HG03175 (cell line): ENCODE results near the gene ADORA1.

ENCODE experiments used
- ATAC-seq: cut with Tn5 transposase; IDR thresholded peaks from one replicate; pipeline ENCODE4 v1.9.1; 2021; ENCODE audit warnings: mild to moderate bottlenecking, moderate library complexity; ENCODE audit not compliant: unreplicated experiment

ADORA1 gene

DNA sequence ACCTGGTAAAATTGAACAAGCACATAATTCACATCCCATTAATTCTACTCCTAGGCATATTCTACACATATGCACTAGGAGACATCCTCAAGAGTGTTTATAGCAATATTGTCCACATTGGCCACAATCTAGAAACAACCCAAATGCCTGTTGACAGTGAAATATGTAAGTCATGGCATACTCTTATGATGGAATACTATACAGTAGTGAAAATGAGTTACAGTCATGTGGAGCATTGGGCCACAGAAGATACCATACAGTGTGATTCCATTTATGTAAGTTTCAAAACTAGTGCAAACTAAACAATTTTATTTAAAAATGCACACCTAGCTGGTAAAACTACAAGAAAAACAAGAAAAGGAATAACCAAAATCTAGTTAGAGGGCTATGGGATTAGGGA, 82.8 kb downstream of the ADORA1 start:
- ATAC-seq, result no peak

DNA sequence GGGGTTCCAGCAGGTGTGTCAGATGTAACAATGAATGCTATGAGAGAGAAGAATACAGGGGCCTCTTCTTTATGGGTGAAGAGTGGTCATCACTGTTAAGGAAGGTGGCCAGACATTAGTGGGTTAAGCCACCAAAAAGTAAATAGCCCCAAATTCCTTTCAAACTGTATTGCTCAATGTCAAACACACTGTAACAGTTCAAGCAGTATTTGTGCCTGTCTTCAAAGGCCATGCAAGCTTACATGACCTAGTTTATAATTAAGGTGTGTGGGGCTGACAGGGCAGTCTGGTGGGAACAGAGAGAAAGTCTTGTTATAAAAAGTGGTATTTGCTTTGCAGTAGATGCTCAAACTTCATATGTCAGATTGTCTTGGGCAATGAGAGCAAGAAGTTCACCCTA, 83.5 kb downstream of the ADORA1 start:
- no peak for ATAC-seq

DNA sequence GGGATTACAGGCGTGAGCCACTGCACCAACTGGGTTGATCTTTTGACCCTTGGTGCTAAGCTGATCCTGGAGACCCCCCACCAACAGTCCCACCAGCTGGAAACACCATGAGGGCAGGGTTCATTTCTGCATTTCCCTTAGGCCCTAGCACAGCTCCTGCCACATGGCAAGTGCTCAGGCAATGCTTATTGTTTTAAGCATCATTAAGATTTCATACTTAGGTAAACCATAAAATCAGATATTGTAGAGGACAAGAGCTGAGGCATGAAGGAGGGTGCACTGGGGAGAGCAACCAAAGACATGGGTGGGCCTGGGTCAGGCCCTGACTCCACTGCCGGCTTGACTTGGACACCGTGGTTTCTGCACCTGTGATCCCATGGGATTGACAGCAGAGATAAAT, 84.3 kb downstream of the ADORA1 start:
- no peak for ATAC-seq

DNA sequence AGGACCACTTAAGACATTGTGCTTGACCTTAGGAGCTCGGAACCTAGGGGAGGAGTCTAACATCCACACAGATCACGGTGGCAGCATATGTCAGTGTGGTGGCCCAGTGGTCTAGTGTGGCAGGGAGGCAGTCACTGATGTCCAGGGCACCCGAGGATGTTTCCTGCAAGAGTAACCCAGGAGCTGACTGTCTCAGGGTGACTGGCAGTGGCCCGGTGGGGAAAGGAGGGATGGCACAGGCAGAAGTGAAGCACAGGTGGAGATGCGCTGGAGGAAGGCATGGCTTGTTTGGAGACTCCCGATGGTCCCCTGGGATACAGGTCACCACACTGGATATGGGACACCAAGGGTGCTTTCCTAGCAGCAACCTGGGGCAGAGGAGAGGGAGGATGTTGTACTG, 85.6 kb downstream of the ADORA1 start:
- no peak for ATAC-seq

- no peak for ATAC-seq
Observed at GRCh38 chr1:203214871-203215270, 87.3 kb downstream of the ADORA1 start.

DNA sequence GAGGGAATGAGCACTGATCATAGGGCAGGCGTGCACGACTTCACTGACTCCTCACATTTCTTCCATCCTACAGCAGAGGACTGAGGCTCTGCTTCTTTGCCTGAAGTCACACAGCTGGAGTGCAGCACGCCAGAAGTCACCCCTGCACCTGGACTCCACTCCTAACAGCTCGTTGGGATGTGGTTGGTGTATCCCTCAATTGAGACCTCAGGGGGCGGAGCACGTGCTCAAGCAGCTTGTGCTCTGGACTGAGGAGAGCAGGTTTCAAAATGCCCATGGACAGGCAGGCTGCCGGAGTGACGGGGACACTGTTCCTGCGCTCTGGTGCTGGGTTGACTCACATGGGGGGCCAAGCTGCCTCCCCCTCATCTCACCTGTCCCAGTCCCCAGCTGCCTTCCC, 88.0 kb downstream of the ADORA1 start:
- ATAC-seq, result no peak

DNA sequence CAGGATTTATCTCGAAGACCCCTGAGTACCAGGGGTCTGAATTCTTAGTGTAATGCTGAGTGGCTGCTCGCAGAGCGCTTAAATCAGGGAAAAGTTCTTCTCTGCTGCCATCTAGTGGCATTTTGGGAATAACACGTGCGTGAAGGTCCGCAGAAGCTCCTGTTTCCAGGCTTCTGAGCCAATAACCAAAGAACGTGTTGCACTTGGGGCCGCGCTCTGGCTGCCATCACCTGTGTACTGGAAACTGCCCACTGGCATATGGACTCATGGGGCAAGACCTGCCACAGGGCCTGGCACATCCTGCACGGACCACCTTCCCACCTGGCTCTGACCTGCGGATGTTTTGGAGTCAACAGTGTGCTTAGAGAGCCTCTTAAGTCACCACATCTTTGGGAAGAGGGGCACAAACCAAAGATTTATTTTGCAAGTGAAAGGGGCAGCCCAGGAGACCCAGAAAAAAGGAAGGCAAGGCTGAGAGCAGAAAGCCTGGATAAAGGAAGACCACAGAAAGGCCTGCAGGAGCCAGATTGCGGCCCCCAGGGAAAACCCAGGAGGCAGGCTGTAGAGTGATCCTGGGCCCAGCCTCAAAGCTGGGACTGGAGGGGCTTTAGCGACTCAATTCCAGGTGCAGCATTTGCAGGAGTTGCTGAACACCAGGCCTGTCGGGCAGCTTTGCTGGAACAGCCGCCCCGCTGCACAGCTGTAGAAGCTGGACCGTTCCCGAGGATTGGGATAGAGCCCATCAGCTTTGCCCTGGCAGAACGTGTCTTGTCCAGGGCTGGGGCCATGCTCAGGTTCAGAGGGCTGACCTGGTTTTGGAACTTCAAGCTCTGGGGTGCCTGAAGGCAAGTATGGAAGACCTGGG, 89.0 kb downstream of the ADORA1 start:
- no peak for ATAC-seq
